Brain microvascular endothelial cell (primary cell): Measurements from ENCODE around the gene PLXNA2.

Experiments
- DNase-seq: peaks from one replicate; pipeline ENCODE4 v3.0.0-alpha.2; 2020
- H3K27ac ChIP-seq: fragments of 250-450 bp; sonication (Bioruptor Pico); 2 replicates; pipeline ENCODE4 v1.5.1; 2020; ENCODE audit warnings: mild to moderate bottlenecking, moderate library complexity
- H3K27me3 ChIP-seq: fragments of 250-450 bp; sonication (Bioruptor Pico); replicated peaks from 2 replicates; pipeline ENCODE4 v1.5.1; 2020; ENCODE audit warnings: mild to moderate bottlenecking
- H3K36me3 ChIP-seq: fragments of 250-450 bp; sonication (Bioruptor Pico); replicated peaks from 2 replicates; pipeline ENCODE4 v1.5.1; 2020; ENCODE audit warnings: mild to moderate bottlenecking
- H3K4me3 ChIP-seq: 2 replicates; pipeline ENCODE4 v1.5.1; 2011; ENCODE audit warnings: low read depth, mild to moderate bottlenecking, control low read depth, low read length, moderate library complexity
- in situ Hi-C: cut with HindIII; loops from 2 replicates; pipeline ENCODE4 v1.10.0; 2017; ENCODE audit warnings: low sequenced_read_pairs, low pct_ligation_motif_present
- TF ChIP-seq, protein P1 (sequence below): IDR thresholded peaks from 2 replicates; pipeline ENCODE4 v1.5.1; 2011; ENCODE audit warnings: low read depth, mild to moderate bottlenecking, moderate library complexity, low read length, control low read depth, inconsistent platforms; ENCODE audit errors: missing control alignments

PLXNA2 gene

DNA sequence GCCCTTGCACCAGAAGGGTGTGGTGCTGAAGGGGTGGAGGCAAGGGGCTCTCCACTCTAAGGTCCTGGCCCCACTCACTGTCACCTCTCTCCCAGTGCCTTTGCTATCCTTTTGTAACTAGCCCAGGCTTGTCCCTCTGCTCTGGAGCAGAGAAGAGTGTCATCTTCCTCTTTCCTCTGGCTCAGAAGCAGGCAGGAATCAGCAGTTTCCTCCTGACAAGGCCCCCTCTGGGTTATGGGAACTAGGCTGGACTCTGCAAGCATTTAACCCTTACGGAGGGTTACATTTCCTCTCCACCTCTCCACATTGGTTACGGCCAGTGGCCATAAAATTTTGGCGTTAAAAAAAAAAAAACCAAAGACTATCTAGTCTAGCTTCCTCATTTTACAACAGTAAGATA lies 30.4 kb downstream of the PLXNA2 start:
- Histone ChIP-seq H3K36me3 (peaks cover 20% of the 10 kb centered on the region), H3K27me3 (no peaks in the 10 kb centered on the region), H3K4me3 (no peak overlapping the region), H3K27ac (no peak overlapping the region)
- TF ChIP-seq, protein P1, sequence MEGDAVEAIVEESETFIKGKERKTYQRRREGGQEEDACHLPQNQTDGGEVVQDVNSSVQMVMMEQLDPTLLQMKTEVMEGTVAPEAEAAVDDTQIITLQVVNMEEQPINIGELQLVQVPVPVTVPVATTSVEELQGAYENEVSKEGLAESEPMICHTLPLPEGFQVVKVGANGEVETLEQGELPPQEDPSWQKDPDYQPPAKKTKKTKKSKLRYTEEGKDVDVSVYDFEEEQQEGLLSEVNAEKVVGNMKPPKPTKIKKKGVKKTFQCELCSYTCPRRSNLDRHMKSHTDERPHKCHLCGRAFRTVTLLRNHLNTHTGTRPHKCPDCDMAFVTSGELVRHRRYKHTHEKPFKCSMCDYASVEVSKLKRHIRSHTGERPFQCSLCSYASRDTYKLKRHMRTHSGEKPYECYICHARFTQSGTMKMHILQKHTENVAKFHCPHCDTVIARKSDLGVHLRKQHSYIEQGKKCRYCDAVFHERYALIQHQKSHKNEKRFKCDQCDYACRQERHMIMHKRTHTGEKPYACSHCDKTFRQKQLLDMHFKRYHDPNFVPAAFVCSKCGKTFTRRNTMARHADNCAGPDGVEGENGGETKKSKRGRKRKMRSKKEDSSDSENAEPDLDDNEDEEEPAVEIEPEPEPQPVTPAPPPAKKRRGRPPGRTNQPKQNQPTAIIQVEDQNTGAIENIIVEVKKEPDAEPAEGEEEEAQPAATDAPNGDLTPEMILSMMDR = no peak
- in situ Hi-C loops = no loop called here
- no peak for DNase-seq

DNA sequence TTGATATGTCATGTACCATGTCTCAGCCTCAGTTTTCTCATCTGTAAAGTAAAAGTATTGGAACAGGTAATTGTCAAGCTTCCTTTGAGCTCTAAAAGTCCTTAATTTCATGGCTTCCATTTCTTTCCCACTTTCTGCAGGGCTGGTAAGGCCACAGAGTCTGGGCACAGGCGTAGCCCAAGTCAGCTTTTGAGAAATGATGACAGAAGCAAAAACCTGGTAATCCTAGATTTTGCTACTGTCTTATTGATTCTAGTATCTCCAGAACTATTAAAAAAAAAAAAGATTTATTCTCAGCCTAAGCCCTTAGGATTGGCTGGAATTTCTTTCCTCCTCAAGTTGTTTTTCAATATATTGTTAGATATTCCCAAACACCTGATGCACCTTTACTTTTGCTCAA lies 31.3 kb downstream of the PLXNA2 start:
- Histone ChIP-seq H3K36me3 (peaks cover 20% of the 10 kb centered on the region), H3K4me3 (no peak overlapping the region), H3K27ac (no peak overlapping the region), H3K27me3 (no peaks in the 10 kb centered on the region)
- no peak for DNase-seq
- TF ChIP-seq, protein P1 = no peak
- in situ Hi-C loops = no loop called here

DNA sequence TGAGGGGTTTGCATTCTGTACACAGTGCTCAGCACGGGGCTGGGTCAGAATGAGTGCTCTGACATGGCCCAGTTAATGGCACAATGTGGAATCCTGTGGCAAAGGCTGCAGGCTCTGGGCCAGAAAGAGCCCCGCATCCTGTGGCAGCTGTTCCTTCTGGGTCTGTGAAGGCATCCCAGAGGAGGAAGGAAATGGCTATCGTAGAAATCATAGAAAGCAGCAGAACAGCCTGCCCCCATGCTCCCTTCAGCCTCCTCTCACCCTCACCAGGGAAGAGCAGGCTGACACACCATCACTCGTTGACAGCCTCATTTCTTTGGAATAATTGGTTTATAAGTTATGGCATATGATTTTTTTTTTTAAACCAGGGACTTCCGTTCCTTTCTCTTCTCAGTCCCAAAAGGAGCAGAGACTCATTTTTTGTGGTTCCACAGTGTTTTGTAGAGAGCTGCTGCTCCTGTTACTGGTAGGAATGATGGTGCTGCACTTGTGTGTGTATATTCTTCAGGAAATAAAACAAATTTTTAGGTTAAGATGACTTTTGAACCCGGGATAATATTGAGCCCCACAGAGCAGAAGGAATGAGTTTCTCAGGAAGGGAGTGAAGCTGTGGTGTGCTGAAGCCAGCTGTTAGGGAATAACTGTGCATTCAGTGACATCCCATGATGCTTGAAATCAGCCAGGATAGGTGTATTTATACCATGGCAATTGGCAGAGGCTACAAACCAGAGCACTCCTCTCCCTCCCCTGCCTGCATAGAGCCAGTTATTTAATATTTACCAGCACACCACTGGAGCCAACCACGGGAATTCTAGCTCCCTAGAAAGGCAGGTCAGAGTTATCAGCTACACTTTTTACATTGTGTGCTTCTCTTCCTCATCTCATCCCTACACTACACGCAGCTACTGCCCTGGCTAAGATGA lies 32.0 kb downstream of the PLXNA2 start:
- TF ChIP-seq, protein P1 = no peak

GRCh38 chr1:208209896-208210589 lies 34.1 kb downstream of the PLXNA2 start:
- TF ChIP-seq, protein P1 = no peak
- Histone ChIP-seq H3K27ac (peak overlapping the region; percentile 28), H3K27me3 (no peaks in the 10 kb centered on the region), H3K4me3 (no peak overlapping the region), H3K36me3 (peaks cover 6% of the 10 kb centered on the region)
- in situ Hi-C loops = no loop called here
- no peak for DNase-seq

More for the DNA sequence above, 32.0 kb downstream of the PLXNA2 start:
- no peaks in the 10 kb centered on the region for H3K27me3 ChIP-seq
- no peak for DNase-seq
- in situ Hi-C loops = no loop called here
- no peak overlapping the region for H3K27ac ChIP-seq
- peaks cover 15% of the 10 kb centered on the region for H3K36me3 ChIP-seq
- no peak overlapping the region for H3K4me3 ChIP-seq

GRCh38 chr1:208209286-208209685 lies 34.9 kb downstream of the PLXNA2 start:
- Histone ChIP-seq H3K27me3 (no peaks in the 10 kb centered on the region), H3K27ac (no peak overlapping the region), H3K36me3 (peaks cover 5% of the 10 kb centered on the region), H3K4me3 (no peak overlapping the region)
- no peak for DNase-seq
- in situ Hi-C loops = no loop called here
- TF ChIP-seq, protein P1 = no peak
